ENCODE data around the gene SAT2.

The SAT2 gene

GRCh38 chr17:7591596-7591995, 36.0 kb downstream of the SAT2 start:
- H3K9ac ChIP-seq (ENCODE audit: low read depth, low read length) = no peak overlapping the region
- no peaks in the 10 kb centered on the region for H3K9me3 ChIP-seq (ENCODE audit: control insufficient read depth, insufficient read depth, low read length)
- H3K36me3 ChIP-seq (ENCODE audit: insufficient read depth, low read length) = peaks cover 9% of the 10 kb centered on the region
- peaks cover 23% of the 10 kb centered on the region; the same call in 1 of the 2 replicates for H3K4me1 ChIP-seq (ENCODE audit: insufficient read depth, low read length)

DNA sequence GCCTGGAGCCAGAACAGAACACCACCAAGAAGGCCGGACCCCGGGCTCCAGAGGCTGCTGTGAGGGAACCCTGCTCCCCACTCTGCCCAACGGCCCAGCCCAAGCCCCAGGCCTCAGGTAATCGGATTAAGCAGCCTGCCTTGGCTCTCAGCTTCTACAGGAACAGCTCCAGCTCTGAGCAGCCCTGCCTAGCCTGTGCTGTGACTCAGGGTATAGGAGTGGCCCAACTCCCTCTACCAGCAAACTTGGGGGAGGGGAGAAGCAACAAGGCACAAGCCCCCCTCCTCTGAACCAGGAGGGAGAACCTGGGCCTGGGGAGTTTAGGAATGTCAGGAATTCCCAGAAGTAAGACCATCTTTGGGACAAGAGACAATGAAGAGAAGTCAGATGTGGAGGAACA, 36.9 kb downstream of the SAT2 start:
- Histone ChIP-seq H3K9ac (ENCODE audit: low read depth, low read length) (peak overlapping the region; percentile 26), H3K9me3 (ENCODE audit: control insufficient read depth, insufficient read depth, low read length) (no peaks in the 10 kb centered on the region), H3K4me1 (ENCODE audit: insufficient read depth, low read length) (peaks cover 23% of the 10 kb centered on the region; the same call in 1 of the 2 replicates), H3K36me3 (ENCODE audit: insufficient read depth, low read length) (peaks cover 9% of the 10 kb centered on the region)

DNA sequence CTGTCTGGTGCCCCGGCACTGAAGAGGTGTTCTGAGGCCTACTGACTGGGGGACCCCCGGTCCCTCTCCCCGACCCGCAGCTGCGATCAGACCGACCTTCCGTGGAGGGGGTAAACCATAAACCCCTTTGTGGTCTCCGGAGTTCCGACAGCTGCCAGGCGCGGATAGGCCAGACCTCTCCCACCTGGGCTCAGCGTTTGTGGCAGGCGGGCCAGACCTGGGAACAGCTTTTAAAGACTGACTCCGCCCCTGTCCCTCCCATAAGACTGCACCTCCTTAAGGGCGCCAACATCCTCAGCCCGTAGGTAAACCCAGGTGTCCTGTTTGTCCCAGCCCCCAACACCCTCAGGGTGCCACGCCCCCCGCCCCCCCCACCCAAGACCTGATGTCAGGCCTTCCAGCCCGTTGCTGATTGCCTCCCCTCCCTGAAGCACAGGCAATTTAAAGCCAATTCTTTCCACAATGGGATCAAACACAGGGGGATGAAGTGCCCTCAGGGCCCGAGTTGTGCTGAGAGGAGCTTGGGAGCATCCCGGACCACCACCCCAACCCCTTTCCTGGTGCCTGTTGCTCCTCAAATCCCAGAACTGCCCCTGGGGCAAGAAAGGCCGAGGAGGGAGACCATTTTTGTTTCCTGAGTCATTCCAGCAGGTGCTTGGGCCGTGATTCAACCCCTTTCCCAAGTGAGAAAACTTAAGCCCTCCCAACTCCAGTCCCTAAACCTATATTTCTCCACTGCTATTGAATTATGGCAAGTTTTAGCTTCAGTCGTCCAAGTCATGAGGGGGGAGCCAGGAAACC, 37.5 kb downstream of the SAT2 start, which contains the start of gene SOX15:
Gene SOX15 (minus strand): TSS at position 204 of the 801 bp plus-strand sequence. CDS start 418 bp downstream, outside the sequence.
- peak within 1 kb of the TSS; percentile 87 for H3K9ac ChIP-seq (ENCODE audit: low read depth, low read length)
- peaks cover 5% of the 10 kb centered on the region for H3K36me3 ChIP-seq (ENCODE audit: insufficient read depth, low read length)

DNA sequence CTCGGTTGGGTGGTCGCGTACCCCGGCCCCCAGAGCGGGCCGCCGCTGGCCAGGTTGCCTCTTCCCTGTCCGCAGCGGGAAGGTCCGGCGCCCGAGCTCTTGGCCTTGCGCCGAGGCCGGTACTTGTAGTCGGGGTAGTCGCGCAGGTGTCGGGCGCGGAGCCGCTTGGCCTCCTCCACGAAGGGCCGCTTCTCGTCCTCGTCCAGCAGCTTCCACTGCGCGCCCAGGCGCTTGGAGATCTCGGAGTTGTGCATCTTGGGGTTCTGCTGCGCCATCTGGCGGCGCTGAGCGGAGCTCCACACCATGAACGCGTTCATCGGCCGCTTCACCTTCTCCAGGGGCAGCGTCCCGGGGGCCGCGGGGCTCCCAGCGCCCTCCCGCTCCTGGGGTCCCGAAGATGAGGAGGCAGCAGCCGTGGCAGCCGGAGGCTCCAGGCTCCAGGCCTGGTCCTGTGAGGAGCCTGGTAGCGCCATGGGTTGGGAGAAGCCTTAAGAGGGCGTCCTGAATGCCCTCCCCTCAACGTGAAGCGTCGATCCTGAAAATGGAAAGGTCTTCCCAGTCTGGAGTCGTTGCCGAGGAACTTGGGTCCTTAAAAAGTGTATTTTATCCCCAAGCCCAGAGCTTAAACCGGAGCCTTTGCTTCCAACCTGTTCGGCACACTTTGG, 38.3 kb downstream of the SAT2 start:
- Histone ChIP-seq H3K36me3 (ENCODE audit: insufficient read depth, low read length) (peaks cover 3% of the 10 kb centered on the region), H3K9ac (ENCODE audit: low read depth, low read length) (peak overlapping the region; percentile 87), H3K9me3 (ENCODE audit: control insufficient read depth, insufficient read depth, low read length) (no peaks in the 10 kb centered on the region), H3K4me1 (ENCODE audit: insufficient read depth, low read length) (peaks cover 23% of the 10 kb centered on the region; the same call in 1 of the 2 replicates)

More for the DNA sequence above, 37.5 kb downstream of the SAT2 start, which contains the start of gene SOX15:
- Histone ChIP-seq H3K4me1 (ENCODE audit: insufficient read depth, low read length) (peaks cover 23% of the 10 kb centered on the region; the same call in 1 of the 2 replicates), H3K9me3 (ENCODE audit: control insufficient read depth, insufficient read depth, low read length) (no peaks in the 10 kb centered on the region)

GRCh38 chr17:7588553-7589203, 38.9 kb downstream of the SAT2 start:
- H3K36me3 ChIP-seq (ENCODE audit: insufficient read depth, low read length) = peaks cover 3% of the 10 kb centered on the region
- peak overlapping the region; percentile 87 for H3K9ac ChIP-seq (ENCODE audit: low read depth, low read length)
- H3K9me3 ChIP-seq (ENCODE audit: control insufficient read depth, insufficient read depth, low read length) = no peaks in the 10 kb centered on the region
- peaks cover 23% of the 10 kb centered on the region; the same call in 1 of the 2 replicates for H3K4me1 ChIP-seq (ENCODE audit: insufficient read depth, low read length)

DNA sequence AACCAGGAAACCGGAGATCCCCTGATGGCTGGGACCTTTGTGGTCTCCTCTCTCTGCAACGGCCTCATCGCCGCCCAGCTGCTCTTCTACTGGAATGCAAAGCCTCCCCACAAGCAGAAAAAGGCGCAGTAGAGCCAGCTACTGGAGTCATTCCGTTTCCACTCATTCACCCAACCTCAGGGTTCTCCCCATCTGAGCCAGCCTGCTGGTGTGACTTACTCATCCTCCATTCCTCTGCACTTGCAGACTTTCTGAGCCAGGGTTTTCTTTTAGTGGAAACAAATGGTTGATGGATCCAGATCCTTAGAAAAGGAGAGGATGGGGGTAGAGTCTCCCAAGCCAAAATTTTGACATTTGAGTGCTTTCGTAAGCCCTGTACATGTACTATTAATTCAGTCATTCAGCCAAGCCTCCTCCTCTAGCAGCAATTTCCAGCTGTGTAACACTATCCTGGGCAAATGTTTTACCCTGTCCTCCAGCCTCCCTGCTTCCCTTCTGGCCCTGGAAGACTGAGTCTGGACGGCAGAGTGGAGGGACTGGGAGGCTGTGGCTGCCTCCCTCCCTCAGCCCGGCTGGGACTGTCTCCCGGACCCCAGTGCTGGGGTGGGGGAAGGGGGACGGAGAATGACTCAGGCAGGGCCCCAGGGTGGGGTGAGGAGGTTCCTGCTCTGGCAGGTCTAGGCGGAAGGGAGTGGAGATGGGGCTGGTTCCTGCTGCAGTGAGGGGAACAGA, 40.0 kb downstream of the SAT2 start:
- no peaks in the 10 kb centered on the region for H3K9me3 ChIP-seq (ENCODE audit: control insufficient read depth, insufficient read depth, low read length)
- H3K36me3 ChIP-seq (ENCODE audit: insufficient read depth, low read length) = peaks cover 3% of the 10 kb centered on the region; the same call in 1 of the 2 replicates
- H3K9ac ChIP-seq (ENCODE audit: low read depth, low read length) = peak overlapping the region; percentile 87; the same call in 1 of the 2 replicates
- H3K4me1 ChIP-seq (ENCODE audit: insufficient read depth, low read length) = peaks cover 23% of the 10 kb centered on the region; the same call in 1 of the 2 replicates

DNA sequence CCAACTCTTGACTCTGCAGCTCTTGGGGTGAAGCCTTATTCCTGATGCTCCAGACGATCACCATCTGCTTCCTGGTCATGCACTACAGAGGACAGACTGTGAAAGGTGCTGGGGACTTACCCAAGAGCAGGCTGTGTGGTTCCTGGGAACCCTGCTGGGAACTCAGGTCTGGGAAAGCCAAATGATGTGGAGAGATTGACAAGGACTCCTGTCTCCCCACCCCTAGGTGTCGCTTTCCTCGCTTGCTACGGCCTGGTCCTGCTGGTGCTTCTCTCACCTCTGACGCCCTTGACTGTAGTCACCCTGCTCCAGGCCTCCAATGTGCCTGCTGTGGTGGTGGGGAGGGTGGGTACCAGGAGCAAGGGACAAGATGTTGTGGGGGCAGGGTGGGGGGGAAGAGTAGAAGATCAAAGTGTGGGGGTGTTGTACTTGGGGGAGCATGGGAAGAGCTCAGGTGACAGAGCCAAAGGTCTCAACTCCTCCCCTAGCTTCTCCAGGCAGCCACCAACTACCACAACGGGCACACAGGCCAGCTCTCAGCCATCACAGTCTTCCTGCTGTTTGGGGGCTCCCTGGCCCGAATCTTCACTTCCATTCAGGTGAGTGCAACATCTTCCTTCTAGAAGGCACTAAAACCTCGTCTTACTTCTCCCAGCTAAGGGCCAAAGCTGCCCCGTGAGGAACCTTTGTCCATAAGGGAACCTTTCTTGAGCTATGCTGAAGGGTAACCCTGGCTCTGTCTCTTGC, 40.8 kb downstream of the SAT2 start:
- H3K4me1 ChIP-seq (ENCODE audit: insufficient read depth, low read length) = peaks cover 23% of the 10 kb centered on the region; the same call in 1 of the 2 replicates
- no peak overlapping the region for H3K9ac ChIP-seq (ENCODE audit: low read depth, low read length)
- no peaks in the 10 kb centered on the region for H3K9me3 ChIP-seq (ENCODE audit: control insufficient read depth, insufficient read depth, low read length)
- H3K36me3 ChIP-seq (ENCODE audit: insufficient read depth, low read length) = no peaks in the 10 kb centered on the region

DNA sequence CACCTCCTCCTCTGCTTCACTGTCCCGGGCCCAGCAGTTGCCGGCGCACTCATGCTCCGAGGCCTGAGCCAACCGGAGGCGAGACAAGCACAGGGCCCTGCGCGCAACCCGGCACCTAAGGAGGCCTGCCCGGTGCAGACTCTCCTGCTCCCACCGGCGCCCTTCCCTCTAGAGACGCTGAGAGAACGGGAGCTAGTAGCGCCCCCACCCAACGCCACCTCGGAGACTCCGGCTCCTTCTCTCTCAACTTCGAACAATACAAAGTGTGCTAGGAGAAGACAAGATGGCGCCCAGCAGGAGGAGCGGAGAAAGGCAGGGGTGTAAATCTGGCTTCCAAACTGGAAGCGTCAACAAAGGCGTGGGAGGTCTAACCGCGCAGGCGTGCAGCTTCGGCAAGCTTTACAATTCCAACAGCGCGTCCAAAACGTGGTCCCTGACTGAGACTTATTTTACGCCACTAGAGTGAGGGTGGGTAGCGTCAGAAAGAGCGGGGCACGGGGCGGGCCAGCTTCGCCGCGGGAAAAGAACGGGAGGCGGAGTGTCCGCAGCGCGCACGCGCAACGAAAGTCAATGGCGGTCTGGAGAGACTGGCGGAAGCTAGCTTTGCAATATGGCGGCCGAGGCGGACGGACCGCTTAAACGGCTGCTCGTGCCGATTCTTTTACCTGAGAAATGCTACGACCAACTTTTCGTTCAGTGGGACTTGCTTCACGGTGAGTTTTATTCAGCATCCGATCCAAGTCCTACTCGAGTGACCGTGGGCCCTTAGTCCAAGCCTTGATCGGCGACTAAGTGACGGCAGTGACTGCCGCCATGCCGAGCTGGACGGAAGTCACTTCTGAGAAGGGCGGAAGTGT, 44.1 kb downstream of the SAT2 start, which contains the start of gene MPDU1:
Gene MPDU1 (plus strand): TSS at position 600 of the 857 bp plus-strand sequence. CDS start 11 bp downstream, at position 611.
- H3K9ac ChIP-seq (ENCODE audit: low read depth, low read length) = peak within 1 kb of the TSS; percentile 87
- no peaks in the 10 kb centered on the region for H3K9me3 ChIP-seq (ENCODE audit: control insufficient read depth, insufficient read depth, low read length)
- H3K36me3 ChIP-seq (ENCODE audit: insufficient read depth, low read length) = no peaks in the 10 kb centered on the region
- H3K4me1 ChIP-seq (ENCODE audit: insufficient read depth, low read length) = peaks cover 21% of the 10 kb centered on the region; the same call in 1 of the 2 replicates

DNA sequence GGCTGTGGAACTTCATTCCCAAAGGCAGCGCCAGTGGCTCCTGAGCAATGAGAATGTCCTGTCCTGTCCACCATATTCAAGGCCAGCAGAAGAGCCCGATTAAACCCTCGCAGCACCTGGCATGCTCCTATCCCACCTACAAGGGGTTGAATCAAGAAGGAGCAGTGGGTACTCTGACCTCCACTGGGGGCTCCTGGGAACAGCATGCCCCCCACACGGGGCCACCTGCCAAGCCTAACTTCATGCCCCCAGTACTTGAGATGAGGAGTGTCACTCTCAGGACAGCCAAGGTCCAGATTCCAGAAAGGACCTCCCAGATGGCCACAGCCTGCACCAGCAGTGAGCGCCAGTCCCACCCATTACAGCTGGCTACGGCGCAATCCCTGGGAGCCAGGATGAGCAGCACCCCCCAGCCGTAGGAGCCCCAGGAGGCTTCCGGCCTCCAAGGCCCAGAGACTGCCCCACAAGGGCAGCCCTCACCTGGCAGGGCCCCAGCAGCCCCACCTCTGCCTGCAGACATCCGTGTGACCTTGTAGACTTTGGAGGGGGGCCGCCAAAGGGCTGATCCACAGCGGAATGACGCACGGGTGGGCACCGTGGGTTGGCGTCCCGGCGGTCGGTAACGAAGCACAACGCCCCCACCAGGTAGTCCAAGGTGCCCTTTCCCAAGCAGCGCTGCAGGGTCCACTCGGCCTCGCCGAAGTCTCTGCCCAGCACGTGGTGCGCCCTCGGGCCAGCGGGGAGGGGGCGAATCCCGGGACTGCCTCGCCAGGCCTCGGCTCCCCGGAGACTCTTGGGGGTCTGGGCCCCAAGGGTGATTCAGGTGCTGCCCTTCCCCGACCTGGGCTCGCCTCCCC, 45.0 kb downstream of the SAT2 start:
- Histone ChIP-seq H3K9ac (ENCODE audit: low read depth, low read length) (peak overlapping the region; percentile 87), H3K4me1 (ENCODE audit: insufficient read depth, low read length) (peaks cover 18% of the 10 kb centered on the region; the same call in 1 of the 2 replicates), H3K9me3 (ENCODE audit: control insufficient read depth, insufficient read depth, low read length) (no peaks in the 10 kb centered on the region), H3K36me3 (ENCODE audit: insufficient read depth, low read length) (peaks cover 5% of the 10 kb centered on the region)

DNA sequence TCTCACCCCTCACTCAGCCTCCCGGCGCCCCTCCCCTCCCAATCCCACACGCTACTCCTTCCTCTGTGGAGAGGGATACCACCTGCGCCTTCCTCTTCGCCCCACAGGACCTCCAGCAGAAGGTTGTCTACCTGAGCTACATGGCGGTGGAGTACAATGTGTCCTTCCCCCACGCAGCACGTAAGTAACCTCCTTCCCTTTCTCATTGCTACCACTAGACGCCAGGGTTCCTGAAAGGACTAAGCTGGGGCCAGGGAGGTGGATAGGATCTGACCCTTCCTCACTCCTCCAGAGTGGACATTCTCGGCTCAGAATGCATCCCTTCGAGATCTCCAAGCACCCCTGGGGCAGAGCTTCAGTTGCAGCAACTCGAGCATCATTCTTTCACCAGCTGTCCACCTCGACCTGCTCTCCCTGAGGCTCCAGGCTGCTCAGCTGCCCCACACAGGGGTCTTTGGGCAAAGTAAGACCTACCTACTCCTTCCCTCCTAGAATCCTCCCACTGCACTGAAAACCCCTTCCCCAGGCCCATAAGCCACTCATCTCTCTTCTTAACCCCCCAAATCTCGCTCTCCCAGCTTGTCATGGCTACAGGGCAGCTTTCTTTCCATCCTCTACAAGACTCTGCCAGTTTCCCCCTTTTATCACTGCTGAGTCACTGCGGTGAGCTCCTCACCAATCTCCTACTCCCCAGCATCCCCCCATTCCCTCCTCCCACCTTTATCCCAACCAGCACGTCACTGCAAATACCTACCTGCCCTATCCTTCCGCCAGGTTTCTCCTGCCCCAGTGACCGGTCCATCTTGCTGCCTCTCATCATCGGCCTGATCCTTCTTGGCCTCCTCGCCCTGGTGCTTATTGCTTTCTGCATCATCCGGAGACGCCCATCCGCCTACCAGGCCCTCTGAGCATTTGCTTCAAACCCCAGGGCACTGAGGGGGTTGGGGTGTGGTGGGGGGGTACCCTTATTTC, 46.7 kb downstream of the SAT2 start:
- peaks cover 22% of the 10 kb centered on the region for H3K36me3 ChIP-seq (ENCODE audit: insufficient read depth, low read length)
- H3K9ac ChIP-seq (ENCODE audit: low read depth, low read length) = no peak overlapping the region
- H3K9me3 ChIP-seq (ENCODE audit: control insufficient read depth, insufficient read depth, low read length) = no peaks in the 10 kb centered on the region
- H3K4me1 ChIP-seq (ENCODE audit: insufficient read depth, low read length) = peaks cover 11% of the 10 kb centered on the region; the same call in 1 of the 2 replicates
